Measurements from ENCODE around the gene MAN1A2. TPM values are rescaled to one million over a fixed set of nuclear protein-coding genes. Genes with fewer than 3 reads are reported as not detected.

The MAN1A2 gene
- polyA plus RNA-seq, 3 donors = 4.0 to 10.5 (median 7.2) TPM

GRCh38 chr1:117574161-117574835, 207.0 kb downstream of the MAN1A2 start:
- H3K9me3 Mint-ChIP-seq = no peaks in the 10 kb centered on the region
- intact Hi-C loops (cut with micrococcal nuclease) = no loop called here
- no peak overlapping the region for H3K27ac Mint-ChIP-seq
- Histone ChIP-seq H3K4me3 (replicated peaks in 1 of 3; ENCODE audit: low read depth in 2 of 3, low read length in 3 of 3) (no peak overlapping the region), H3K79me2 (ENCODE audit: insufficient read depth, low read length) (no peaks in the 10 kb centered on the region), H3K4me2 (replicated peaks; ENCODE audit: extremely low read depth, low read length, poor library complexity, severe bottlenecking) (no peak overlapping the region), H3K27ac (ENCODE audit: low read depth in 1 of 2, low read length in 2 of 2) (no peak overlapping the region), H3K27me3 (ENCODE audit: control insufficient read depth in 2 of 2, insufficient read depth in 2 of 2, low read length in 2 of 2) (no peaks in the 10 kb centered on the region), H3K36me3 (replicated peaks in 1 of 2; ENCODE audit: control insufficient read depth in 1 of 2, insufficient read depth in 2 of 2, low read length in 2 of 2) (no peaks in the 10 kb centered on the region), H3K9ac (ENCODE audit: insufficient read depth, low read length, poor library complexity, severe bottlenecking) (no peak overlapping the region), H3K9me3 (replicated peaks in 1 of 2; ENCODE audit: control insufficient read depth in 1 of 2, insufficient read depth in 1 of 2, low read length in 2 of 2) (no peaks in the 10 kb centered on the region), H2AFZ (ENCODE audit: insufficient read depth, low read depth, low read length, poor library complexity, severe bottlenecking) (no peak overlapping the region), H4K20me1 (ENCODE audit: insufficient read depth, low read length) (no peaks in the 10 kb centered on the region), H3K4me1 (ENCODE audit: control insufficient read depth in 1 of 2, insufficient read depth in 2 of 2, low read length in 2 of 2) (peaks cover 0 to 5% of the 10 kb centered on the region in 2 donors)
- peaks cover 1 to 6% (median 3%) of the 10 kb centered on the region in 3 donors for H3K27me3 Mint-ChIP-seq (ENCODE audit: low read depth in 3 of 3)
- H3K4me1 Mint-ChIP-seq = peaks cover 7% of the 10 kb centered on the region
- DNase-seq = no peak
- TF ChIP-seq CTCF (IDR thresholded peaks at IDR 0.05) = no peak
- no peak overlapping the region for H3K4me3 Mint-ChIP-seq
- H3K36me3 Mint-ChIP-seq = no peaks in the 10 kb centered on the region
- WGBS (ENCODE audit: insufficient coverage) = 88% methylated on average over 4 of the region's 5 CpGs

GRCh38 chr1:117575586-117576225, 208.5 kb downstream of the MAN1A2 start:
- 92% methylated on average over 7 of the region's 8 CpGs for WGBS (ENCODE audit: insufficient coverage)

More at GRCh38 chr1:117575586-117576225, 208.5 kb downstream of the MAN1A2 start:
- H3K4me2 ChIP-seq (replicated peaks; ENCODE audit: extremely low read depth, low read length, poor library complexity, severe bottlenecking) = no peak overlapping the region
- Mint-ChIP-seq H3K27me3 (ENCODE audit: low read depth in 3 of 3) (peaks cover 0 to 4% (median 1%) of the 10 kb centered on the region in 3 donors), H3K36me3 (no peaks in the 10 kb centered on the region), H3K27ac (no peak overlapping the region), H3K9me3 (no peaks in the 10 kb centered on the region), H3K4me3 (no peak overlapping the region), H3K4me1 (peaks cover 7% of the 10 kb centered on the region)
- no peaks in the 10 kb centered on the region for H4K20me1 ChIP-seq (ENCODE audit: insufficient read depth, low read length)
- H3K36me3 ChIP-seq (replicated peaks in 1 of 2; ENCODE audit: control insufficient read depth in 1 of 2, insufficient read depth in 2 of 2, low read length in 2 of 2) = no peaks in the 10 kb centered on the region
- TF ChIP-seq CTCF (IDR thresholded peaks at IDR 0.05) = no peak
- H3K9ac ChIP-seq (ENCODE audit: insufficient read depth, low read length, poor library complexity, severe bottlenecking) = no peak overlapping the region
- H3K4me3 ChIP-seq (replicated peaks in 1 of 3; ENCODE audit: low read depth in 2 of 3, low read length in 3 of 3) = no peak overlapping the region
- H3K27ac ChIP-seq (ENCODE audit: low read depth in 1 of 2, low read length in 2 of 2) = no peak overlapping the region
- H3K79me2 ChIP-seq (ENCODE audit: insufficient read depth, low read length) = no peaks in the 10 kb centered on the region
- H3K4me1 ChIP-seq (ENCODE audit: control insufficient read depth in 1 of 2, insufficient read depth in 2 of 2, low read length in 2 of 2) = peaks cover 0 to 5% of the 10 kb centered on the region in 2 donors
- no peak for DNase-seq
- intact Hi-C loops (cut with micrococcal nuclease) = no loop called here
- no peaks in the 10 kb centered on the region for H3K27me3 ChIP-seq (ENCODE audit: control insufficient read depth in 2 of 2, insufficient read depth in 2 of 2, low read length in 2 of 2)
- H2AFZ ChIP-seq (ENCODE audit: insufficient read depth, low read depth, low read length, poor library complexity, severe bottlenecking) = no peak overlapping the region
- H3K9me3 ChIP-seq (replicated peaks in 1 of 2; ENCODE audit: control insufficient read depth in 1 of 2, insufficient read depth in 1 of 2, low read length in 2 of 2) = no peaks in the 10 kb centered on the region
